Activated naive CD4-positive, alpha-beta T cell treated with anti-CD3 and anti-CD28 coated beads, Interleukin-2, amount 50 U/mL, for 16 hours (primary cell): ENCODE data around the gene MVB12B.
"Not testable (repeated sequence)": the region's sequence is repeated elsewhere in the genome, so short reads cannot be mapped to it uniquely, and the experiment has no call there.

Experiments used
- DNase-seq: peaks from one replicate; pipeline ENCODE4 v3.0.0-alpha.2; 2020

Gene MVB12B

DNA sequence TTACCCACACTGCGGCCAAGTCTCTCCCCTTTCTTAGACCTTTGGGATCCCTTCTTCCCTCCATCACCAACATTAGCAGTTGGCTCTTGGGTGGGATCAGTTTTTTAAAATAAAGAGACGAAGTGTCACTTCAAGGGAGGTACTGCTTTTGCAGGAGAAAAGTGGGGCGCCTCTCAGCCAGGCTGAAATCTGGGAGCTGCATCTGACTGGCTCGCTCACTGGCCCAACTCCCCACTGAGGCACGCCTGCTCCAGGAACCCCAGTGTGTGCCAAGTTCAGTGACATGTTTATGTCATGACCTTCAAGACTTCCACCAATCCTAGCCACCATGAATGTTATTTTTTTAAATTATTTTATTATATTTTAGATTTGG lies 130.5 kb downstream of the MVB12B start:
- DNase-seq, result no peak

DNA sequence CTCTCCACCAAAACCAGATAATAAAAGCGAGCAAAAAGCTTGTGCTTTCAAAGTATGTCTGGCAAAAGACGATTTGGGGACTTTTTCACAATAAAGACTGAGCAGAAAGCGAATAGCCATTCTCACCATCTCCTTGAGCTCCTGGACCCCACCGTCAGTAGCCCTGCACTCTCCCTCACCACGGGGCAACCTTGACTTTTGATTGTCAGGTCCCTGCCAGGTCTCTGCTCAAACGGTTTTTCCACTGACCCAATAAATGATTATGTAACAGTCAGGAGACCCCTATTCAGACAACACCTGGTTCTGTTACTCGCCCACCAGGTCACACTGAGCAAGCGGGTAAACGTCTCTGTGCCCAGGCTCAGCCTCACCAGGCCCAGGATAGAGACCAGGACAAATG lies 131.3 kb downstream of the MVB12B start:
- no peak for DNase-seq

DNA sequence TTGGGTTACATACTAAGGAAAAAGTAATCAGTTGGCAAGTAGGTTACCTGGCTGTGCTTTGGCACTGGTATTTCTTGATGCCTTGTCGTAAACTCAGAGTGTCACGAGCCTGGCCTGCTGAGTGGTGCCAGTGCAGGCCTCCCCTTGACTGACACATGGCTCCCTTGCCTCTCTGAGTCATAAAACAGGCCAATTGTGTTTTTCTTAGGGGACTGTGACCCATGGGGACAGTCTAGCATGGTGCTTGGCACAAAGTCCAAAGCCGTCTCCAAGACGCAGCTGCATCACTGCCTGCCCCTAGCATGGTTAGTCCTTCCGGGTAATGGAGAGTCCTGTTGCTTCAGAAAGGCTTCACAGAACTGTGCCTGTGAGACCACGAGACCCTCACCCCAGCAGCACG lies 132.5 kb downstream of the MVB12B start:
- DNase-seq, result no peak

DNA sequence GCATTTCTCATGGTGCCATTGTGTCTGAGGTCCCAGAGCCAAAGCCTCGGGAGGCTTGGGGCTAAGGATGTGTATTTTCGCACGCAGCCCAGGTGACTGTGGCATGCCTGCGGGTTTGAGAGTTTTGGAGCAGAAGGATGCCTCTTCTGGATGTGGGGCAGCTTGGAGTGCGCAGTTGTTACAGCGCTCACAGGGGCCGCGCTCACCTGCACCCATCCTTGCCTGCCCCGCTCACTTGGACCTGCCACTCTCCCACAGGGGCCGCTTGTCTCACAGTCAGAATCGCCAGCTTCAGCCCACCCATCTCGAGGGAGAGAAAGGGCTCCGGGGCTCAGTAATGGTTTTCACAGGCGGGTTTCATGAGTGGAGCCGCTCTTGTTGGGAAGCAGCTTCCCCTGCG lies 132.9 kb downstream of the MVB12B start:
- no peak for DNase-seq

DNA sequence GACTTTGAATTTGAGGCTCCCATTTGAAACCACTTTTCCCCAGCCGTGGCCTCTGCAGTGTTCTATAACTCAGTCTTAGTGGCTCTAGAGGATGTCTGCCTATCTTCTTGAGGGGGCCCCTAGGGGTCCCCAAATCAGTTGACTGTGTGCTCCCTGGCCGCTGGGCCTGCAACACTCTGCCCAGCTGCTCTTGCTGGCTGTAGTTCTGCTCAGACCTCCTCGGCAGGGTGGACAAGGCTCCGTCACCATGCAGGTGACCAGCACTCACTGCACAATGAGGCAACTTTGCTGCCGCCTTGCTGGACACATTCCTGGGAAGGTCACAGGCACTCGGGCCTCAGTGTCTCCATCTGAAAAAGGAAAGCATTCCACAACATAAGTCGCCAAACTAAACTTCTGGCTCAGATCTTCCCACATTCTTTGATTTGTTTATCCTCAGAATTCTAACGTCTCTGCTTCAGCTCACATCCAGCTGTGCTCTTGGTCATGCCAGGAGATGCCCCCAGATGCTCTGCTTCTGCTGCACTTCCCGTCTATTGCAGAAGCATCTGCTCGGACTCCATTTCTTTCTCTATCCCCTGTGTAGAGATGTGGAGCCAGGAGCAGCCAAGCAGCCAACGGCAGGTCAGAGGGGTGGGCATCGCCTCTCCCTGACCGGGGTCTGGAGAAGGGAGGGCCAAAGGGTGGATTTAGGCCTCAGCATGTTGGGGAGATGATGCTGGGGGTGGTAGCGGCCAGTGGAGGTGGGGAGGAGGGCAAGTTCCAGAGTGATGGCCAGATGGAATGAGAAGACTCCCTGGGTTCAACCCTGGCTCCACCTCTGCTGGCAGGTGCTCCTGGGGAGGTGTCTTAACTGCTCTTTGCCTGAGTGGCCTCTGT lies 133.6 kb downstream of the MVB12B start:
- DNase-seq, result no peak

DNA sequence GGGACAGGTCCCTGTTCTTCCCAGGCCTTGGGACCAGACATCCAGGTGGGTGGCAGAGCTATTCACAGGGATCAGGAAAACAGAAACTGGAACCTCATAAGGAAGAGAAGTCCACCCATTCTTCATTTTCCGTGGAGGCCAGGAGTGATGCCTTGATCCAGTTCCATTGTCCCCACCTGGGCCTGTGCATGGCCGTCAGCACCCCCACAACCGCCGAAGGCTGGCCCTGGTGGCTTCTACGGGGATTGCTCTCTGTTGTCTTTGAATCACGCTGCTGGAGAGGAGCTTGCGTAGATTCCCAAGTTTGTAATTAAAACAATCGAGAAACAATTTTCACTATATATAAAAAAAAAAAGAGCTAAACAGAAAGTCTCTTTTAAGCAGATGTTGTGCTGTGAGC lies 134.4 kb downstream of the MVB12B start:
- no peak for DNase-seq

DNA sequence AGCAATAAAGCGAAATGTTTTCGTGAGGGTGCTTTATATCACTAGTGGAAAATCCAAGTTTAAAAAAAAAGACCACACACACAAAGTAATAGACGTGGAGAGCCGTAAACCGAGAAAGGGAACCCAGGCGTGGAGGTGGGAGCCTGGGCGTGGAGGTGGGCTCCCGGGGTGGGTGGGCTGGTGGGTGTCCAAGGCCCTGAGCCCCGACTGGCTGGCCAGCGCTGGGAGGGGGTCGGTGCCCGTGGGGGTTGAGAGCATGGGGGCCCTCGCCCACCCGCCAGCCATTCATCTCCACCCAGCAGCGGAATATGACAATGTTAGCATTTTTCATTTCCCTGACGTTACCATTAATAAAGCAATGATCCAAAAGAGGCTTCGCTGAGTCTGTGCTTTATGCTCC lies 135.0 kb downstream of the MVB12B start:
- no peak for DNase-seq

DNA sequence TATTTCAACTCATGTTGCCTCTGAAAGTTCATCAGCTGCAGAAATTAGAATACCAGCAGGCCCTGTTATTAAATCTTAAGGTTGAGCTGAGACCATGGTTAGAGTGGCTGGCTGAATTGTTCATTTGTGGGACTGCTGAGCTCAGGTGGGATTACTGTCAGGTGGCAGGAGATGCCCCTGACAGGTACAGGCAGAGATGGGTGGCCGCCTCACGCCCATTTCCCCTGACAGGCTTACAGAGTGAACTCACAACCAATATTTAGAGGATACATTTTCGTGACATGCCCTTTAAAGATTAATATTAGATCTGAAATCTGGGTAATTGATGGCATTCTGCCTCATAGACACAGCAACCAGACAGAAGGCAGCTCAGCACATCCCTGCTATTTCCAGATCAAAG lies 136.0 kb downstream of the MVB12B start:
- no peak for DNase-seq

DNA sequence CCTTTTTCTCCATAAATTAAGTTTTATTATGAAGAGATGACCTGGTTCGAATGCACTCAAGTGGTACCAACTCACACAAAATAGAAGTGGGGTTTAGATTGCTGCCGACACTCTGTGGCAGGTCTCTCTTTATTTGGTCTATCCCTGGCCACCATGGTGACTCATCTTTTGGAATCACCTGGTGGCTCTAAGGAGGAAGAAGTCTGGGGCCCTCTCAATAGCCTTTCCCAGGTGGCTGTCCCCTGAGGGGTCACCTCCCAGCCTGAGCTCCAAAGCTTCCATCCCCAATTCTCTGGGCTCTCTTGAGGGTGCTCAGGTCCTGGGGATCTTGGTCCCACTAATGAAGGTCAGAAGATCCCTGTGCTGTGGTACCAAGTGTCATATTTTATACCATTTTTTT lies 136.8 kb downstream of the MVB12B start:
- DNase-seq, result no peak

DNA sequence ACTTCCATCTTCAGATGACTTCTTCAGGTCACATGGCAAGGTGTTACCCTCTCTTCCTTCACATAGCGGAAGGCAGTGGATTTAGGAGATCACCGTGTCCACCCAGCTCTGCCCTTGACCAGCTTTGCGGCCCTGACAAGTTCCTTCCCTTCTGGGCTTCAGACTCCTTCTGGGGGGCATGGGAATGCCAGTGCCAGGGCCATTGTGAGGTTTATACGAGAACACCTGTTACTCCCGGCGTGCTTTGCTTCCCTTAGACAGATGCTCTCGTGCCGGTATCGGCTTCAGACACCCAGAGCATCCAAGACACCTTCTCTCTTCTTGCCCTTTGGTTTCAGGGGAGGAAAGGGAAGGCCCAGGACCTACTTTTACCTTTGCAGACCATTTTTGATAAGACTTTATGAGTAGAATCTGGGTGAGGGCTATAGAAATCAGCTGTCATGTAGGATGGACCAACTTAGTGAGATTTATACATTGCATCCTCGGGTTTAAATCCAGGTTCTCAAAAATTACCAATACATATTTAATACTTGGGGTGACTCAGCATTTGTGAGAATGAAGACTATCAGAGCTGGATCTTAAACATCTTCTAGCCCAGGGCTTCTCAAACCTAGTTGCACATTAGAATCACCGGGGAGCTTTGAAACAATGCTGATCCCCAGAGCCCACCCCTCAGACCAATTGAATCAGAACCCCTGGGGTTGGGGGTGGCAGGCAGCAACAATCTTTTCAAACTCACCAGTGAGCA lies 138.2 kb downstream of the MVB12B start:
- no peak for DNase-seq

DNA sequence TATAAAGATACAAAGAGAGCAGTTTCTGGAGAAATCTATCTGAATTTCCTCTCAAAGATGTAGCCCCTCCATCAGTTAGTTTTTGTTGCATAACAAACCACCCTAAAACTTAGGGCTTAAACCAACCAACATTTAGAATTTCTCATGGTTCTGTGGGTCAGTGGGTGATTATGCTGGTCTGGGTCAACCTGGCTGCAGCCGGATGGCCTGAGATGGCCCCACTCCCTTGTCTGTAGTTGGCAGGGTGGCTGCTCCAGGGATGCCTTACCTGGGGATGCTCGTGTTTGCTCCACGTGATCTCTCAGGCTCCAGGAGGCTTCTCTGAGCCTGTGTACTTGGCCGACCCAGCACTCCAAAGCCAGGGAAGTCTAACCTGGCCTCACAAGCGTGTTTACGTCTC lies 139.3 kb downstream of the MVB12B start:
- DNase-seq, result no peak

DNA sequence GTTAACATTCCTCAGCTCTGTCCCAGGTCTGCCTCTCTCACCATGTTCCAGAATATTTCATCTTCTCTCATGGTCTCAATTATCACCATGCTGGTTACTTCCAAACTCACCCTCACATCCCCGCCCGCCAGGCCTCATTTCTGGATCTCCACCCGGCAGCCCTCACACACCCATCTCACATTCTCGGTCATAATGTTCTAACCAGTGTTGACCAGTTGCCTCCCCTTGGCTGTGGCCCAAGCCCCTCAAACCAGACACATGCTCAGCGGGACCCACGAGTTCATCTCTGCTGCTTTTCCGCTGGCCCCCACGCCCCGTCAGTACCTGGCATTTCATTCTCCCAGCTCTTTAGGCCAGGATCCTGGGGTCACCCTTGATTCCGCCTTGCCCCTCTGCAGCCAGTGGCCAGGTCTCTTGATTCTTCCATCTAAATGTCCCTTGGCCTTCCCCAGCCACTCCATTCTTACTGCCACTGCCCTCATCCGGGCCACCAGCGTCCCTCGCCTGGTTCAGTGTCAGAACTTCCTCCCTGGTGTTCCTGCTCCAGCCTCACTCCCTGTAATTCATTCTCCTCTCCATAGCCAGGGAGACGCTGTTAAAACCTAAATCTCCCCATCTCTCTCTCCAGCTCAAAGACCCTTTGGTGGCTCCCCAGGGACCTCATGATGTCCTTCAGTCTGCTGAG lies 141.7 kb downstream of the MVB12B start:
- no peak for DNase-seq

DNA sequence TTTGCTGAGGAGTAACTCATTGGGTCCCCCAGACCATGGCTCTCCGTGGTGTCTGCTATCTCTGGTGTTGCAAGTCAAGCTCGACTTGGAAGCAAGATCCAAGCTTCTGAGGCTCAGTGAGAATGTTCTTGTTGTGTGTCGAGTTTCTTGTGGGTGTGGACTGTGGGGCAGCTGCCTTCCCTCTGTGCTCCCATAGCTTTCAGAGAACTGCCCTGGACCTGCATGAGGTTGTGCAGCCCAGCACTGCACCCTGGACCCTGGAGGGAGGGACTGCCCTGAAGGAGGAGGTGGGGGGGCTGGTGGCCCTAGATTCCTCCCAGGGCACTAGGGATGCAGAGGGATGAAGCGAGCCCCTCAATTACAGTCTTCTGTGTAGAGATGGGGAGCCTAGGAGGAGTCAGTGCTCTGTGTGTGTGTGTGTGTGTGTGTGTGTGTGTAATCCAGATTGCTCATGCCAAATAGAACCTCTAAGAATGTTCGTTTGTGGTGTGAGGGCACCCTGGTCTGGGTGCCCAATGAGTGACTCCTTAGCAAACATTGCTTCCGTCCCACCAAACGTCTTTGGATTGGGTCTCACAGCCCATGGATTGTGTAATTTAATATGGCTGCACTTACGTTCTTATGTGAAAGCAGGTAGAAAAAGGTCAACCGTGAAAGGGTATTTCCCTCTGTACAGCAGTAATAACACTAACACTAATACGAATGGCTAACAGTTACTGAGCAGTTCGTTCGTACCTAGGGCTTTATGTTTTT lies 143.8 kb downstream of the MVB12B start:
- DNase-seq, result no peak

DNA sequence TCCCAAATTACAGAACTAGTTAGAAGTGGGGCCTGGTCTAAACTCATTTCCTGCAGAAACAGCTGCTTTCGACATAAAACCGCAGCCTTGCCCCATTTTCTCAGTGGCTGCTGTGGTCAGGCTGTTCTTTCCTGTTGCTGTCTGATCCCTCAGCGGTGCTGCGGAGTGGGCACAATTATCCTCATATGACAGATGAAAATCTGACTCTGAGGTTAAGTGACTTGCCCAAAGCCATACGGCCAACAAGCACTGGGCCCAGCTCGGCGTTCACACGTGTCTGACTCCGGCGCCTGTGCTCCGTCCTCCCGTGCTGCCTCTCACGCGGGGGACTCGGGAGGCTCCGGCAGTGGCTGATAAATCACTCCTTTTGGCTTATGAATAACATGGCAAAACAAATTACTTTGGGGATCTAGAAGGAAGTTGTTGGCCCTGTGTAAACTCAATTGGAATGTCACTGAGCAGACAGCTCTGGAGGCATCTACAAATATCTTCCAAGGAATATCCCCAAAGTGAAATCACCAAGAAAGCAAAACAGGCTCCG lies 144.5 kb downstream of the MVB12B start:
- DNase-seq, result peak; percentile 38

DNA sequence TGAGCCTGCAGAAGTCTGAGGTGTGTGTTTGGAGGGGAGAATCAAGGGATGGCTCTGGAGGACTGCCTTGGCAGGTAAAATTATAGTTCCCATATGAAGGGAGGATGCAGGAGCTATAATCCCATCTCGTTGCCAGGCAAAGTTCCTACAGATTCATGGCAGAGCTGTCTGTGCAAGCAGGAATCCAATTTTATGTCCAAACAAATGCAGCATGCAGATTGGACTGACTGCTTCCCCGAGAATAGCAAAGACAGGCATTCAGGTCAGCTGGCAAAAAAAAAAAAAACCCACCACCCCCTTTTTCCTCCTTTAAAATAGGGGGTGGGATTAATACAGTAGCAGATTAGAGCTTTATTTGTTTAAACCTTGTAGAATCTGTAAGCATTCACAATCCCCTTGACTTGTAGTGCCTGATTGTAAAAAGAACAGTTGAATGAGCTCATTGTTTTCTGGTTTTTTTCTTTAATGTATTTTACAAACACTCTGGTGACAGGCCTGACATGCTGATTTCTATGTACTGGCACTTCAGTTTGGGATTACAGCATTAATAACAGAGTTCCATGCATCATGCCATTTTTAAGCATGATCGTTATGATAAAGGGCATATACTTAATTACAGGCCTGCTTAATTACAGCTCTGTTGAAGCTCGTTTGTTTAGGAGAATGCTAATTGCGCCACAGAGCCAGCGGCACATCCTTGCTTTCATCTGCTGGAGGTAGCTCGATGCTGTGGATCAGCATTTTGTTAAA lies 145.7 kb downstream of the MVB12B start:
- no peak for DNase-seq

DNA sequence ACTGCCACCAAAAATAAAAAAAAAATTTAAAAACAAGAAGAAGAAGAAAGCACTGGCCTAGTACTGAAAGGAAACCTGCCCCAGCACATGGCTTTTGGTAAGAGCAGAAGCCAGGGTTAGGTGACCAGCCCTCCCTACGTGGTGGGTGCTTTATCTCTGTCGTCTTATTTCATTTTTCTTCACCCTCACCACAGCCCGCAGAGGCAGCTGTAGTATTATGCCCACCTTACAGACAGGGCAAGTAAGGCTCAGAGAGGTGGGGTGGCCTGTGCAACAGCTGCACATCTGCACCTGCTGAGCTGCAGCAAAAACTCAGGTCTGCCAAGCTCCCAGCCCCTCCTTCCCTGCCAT lies 146.3 kb downstream of the MVB12B start:
- DNase-seq, result no peak

DNA sequence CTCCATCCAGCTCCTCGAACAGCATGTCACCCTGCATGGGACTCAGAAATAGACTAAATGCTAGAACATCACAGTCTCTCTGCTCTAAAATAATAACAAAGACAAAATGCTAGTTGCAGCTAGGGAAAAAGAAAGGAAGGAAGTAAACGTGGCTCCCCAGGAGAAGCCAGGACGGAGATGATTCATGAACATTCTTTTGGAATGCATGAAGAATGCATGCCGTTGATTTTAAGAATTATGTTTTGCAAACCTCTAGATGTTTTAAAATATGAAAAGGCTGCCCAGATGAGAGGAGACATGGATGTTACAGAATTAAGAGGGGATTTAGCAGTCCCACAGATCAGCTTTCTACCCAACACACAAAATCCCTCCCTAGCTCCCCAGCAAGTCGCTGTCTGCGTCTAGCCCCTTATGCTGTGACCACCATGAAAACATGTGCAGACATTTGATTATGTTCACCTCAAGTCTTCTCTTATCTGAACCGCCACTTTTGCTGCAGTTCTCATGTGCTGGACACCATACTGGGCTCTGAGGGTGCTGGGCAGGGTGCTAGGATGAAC lies 147.7 kb downstream of the MVB12B start:
- DNase-seq, result no peak

DNA sequence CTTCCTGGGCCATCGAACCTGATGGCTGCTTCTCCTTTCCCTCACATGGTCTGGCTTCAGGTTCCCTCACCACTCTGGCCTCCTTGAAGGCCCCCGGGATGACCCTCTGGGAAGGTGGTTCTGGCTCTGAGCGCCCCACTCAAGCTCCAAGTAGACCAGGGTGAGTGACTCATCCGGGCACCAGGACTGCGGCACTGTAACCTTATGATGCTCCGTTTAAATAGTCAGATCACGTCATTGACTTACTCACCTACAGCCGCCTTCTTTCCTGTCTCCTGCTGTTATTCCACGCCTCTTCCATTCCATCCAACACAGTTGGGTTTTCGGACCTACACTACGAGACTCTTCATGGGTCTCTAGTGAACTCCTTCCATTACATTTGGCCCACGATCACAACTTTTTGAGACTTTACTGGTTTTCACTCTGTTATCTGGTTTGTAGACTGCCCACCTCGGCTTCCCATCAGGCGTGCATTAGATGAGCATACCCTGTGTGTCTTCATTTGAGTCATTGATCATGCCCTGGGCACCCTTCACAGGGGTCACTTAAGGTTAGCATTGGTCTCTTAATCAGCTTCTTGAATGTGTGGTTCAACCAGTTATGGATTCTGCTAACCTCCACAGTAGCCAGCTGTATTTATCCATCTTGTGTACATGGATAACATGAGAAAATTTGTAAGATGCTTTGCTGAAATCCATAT lies 148.3 kb downstream of the MVB12B start:
- DNase-seq, result no peak

DNA sequence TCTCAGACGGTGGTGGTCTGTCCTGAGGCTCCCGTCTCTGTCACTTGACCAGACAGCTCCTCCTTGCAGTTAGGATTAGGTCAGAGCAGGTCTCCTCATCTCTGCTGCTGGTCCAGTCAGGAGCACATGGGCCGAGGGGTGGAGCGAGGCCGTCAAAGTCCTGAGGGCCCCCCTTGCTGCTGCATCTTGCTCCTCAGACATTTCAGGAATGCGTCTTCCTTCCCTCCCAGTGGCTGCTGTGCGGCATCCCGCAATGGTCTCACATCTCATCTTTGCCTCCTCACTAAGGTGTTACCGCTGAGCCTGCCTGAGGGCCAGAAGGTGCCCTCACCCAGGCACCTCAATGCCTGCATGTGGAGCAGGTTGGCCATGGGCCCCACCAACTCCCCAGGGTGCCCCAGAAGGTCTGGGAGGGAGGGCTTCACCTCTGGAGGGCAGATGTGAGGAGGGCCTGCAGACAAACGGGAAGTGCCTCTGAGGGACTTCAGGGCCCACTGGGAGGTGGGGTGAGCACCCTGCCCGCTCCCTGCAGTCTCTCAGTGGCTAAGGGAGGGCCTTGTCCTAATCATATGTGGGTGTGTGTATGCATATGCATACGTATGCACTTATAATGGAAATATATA lies 149.4 kb downstream of the MVB12B start:
- DNase-seq, result no peak

DNA sequence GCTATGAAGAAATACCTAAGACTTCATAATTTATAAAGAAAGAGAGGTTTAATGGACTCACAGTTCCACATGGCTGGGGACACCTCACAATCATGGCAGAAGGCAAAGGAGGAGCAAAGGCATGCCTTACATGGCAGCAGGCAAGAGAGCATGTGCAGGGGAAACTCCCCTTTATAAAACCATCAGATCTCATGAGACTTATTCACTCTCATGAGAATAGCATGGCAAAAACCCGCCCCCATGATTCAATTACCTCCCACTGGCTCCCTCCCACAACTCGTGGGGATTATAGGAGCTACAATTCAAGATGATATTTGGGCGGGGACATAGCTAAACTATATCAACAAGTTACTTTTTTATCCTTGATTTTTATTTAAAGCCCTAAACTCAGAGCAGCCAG lies 150.8 kb downstream of the MVB12B start:
- not testable (repeated sequence) for DNase-seq
